ENCODE data around the gene KRTAP29-1.
"Not testable (repeated sequence)": the region's sequence is repeated elsewhere in the genome, so short reads cannot be mapped to it uniquely, and the experiment has no call there.

KRTAP29-1 gene

GRCh38 chr17:41301916-41302901, at the start of gene KRTAP29-1:
TSS of gene KRTAP29-1 (minus strand) at chr17:41302851. CDS start at chr17:41302851, 0 bp downstream.
- no peak for TF ChIP-seq POLR2A (IDR thresholded peaks at IDR 0.05; ENCODE audit: low read depth, low read length)
- no peak for FAIRE-seq
- no peak for DNase-seq (ENCODE audit: insufficient read length, low spot score)

GRCh38 chr17:41351177-41351576, 48.5 kb upstream of the KRTAP29-1 start:
- DNase-seq (ENCODE audit: insufficient read length, low spot score) (no peak), FAIRE-seq (no peak)
- TF ChIP-seq POLR2A (IDR thresholded peaks at IDR 0.05; ENCODE audit: low read depth, low read length), result no peak

DNA sequence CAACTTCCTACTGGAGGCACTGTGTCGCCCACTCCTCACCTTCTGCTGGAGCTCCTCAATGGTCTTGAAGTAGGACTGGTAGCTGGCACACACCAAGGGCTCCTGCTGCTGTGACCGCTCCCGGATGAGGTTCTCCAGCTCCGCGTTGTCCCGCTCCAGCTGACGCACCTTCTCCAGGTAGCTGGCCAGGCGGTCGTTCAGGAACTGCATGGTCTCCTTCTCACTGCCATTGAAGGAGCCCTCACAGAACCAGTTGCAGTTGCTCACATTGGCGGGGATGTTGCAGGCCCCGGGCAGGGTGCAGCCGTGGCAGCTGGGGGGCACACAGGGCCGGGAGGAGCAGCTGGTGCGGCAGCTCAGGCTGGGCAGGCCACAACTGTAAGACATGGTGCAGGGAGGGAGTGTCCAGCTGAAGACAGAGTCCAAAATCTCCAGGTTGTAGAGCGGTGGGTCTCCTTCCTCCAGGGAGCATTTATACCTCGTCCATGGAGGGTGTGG, 47.8 kb upstream of the KRTAP29-1 start, which contains the start of gene KRT33A:
KRT33A (minus strand) TSS at position 448 of the 498 bp plus-strand sequence; CDS start at position 387, 61 bp downstream.
- FAIRE-seq; DNase-seq (ENCODE audit: insufficient read length, low spot score): not testable (repeated sequence)

DNA sequence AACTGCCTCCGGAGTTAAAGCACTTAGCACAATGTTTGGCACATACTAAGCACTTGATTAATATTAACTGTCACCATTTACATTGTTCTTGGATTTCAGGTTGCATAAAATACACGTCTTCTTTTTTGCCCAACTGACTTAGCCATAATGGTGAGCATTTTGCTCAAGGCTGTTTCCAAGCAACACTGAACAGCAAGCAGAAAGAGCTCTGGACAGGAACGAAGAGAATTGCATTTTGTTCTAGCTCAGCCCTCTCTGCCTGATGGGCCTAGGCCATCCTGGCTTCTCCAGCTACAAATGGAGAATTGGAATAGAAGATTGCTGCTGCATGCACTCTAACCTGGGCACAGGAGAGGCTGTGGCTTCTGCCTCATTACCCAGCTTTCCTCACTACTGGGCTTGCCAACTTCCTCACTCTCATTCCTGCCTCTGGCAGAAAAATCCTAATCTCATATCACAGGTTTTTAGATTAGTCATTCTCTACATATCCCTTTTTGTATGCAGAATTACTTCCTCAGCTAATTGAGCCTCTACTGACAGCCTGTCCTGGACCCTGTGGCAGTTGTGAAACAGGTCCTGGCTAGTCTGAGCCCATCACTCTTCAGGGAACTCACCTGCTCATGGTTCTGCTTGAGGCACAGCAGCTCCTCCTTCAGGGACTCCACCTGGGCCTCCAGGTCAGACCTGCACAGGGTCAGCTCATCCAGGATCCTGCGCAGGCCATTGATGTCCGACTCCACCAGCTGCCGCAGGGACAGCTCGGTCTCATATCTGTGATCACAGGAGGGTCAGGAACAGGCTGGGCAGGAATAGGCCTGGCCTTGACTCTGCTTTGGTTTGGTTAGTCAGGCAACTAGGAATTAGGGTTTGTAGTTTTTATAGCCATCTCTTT, 45.5 kb upstream of the KRTAP29-1 start:
- DNase-seq (ENCODE audit: insufficient read length, low spot score), result no peak
- TF ChIP-seq POLR2A (IDR thresholded peaks at IDR 0.05; ENCODE audit: low read depth, low read length), result no peak
- no peak for FAIRE-seq

DNA sequence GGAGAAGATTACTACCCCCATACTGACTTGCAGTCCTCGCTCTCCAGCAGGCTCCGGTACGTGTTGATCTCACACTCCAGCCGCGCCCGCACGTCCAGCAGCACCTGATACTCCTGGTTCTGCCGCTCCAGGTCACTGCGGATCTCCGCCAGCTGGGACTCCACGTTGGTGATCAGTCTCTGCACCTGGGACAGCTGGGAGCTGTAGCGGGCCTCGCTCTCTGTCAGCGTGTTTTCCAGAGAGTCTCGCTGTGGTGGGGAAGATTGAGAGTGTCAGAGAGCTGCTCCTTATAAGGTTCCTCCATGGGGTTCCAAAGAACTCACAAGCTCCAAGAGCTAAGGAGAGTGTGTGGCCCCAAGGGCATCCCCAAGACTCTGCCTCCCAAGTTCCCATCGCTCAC, 43.8 kb upstream of the KRTAP29-1 start:
- FAIRE-seq; DNase-seq (ENCODE audit: insufficient read length, low spot score): not testable (repeated sequence)

DNA sequence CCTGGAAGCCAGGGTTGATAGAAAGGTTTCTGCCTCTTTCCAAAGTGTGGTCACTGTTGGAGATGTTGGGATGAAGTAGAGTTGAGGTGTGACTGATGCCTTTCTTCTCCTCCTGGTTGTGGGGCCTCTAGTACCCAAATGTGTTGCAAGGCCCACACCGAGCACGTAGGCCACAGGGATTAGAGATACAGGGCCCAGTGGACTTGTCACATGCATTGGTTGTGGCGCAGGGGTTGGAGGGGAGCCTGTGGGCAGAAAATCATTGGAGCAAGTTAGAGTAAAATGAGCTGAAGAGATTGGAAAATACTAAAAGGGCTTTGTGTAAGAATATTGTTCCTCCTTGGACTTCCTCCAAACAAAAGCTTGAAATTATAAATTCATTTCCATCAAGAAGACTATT, 43.3 kb upstream of the KRTAP29-1 start:
- DNase-seq (ENCODE audit: insufficient read length, low spot score) (no peak), FAIRE-seq (no peak)
- no peak for TF ChIP-seq POLR2A (IDR thresholded peaks at IDR 0.05; ENCODE audit: low read depth, low read length)

- TF ChIP-seq POLR2A (IDR thresholded peaks at IDR 0.05; ENCODE audit: low read depth, low read length), result no peak
- no peak for DNase-seq (ENCODE audit: insufficient read length, low spot score)
- no peak for FAIRE-seq
Measured at GRCh38 chr17:41343029-41343428, 40.4 kb upstream of the KRTAP29-1 start.

DNA sequence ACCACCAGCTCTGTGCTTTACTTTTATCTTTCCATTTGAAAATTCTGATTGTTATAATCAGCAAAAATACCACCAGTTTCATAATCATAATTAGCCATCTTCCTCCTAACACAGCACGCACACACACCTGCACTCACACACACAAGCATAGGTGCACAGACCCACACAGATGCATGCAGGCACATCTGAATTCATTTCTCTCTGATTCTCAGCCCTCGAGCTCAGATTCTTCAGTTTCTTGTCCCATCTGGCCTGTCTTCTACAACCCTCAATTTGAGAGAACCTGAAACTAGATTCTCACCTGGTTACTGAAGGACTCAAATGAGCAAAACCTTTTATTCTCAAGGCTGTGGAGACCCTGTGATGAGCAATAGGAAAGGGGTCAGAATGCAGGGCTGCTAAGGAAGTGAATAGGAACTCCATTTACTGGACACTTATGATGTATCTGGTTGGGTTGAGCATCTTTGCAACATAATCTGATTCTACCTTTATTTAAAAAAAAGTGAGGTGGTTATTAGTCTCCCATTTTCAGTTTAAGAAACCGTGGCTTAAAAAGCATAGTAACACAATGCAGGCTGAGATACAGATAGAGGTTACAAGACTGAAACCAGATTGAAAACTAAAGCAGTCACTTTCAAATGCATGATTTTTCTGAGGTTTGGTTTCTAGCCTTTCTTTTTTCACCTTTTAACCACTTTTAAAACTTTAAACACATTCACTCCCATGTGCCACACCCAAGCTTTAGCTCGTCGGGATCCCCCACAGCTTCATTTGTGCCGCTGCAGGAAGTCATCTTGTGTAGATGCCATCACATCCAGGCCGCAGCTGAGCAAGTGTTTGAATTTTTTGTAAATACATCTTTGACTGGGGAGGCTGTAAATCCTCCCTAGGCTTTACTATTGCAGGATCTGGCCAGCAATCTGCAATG, 38.5 kb upstream of the KRTAP29-1 start:
- DNase-seq (ENCODE audit: insufficient read length, low spot score), result no peak
- FAIRE-seq, result no peak
- TF ChIP-seq POLR2A (IDR thresholded peaks at IDR 0.05; ENCODE audit: low read depth, low read length), result no peak

DNA sequence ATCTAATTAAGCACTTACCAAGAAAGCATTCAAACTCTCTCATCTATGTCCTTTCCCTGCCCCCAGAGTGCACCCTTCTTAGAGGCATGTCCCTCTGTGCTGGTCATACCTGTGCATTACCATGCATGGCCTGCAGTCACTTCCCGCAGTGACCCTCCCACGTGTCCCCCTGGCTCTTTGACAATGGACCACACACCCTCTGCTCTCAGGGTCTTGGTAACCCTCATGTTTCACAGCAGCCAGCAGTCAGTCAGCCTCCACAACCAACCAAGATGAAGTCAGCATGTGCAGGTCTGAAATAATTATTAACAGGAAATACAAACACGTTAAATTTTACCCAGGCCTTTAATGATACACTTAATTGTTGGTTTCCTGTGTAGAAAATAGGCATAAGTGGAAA, 37.8 kb upstream of the KRTAP29-1 start:
- TF ChIP-seq POLR2A (IDR thresholded peaks at IDR 0.05; ENCODE audit: low read depth, low read length), result no peak
- DNase-seq (ENCODE audit: insufficient read length, low spot score), result no peak
- no peak for FAIRE-seq

DNA sequence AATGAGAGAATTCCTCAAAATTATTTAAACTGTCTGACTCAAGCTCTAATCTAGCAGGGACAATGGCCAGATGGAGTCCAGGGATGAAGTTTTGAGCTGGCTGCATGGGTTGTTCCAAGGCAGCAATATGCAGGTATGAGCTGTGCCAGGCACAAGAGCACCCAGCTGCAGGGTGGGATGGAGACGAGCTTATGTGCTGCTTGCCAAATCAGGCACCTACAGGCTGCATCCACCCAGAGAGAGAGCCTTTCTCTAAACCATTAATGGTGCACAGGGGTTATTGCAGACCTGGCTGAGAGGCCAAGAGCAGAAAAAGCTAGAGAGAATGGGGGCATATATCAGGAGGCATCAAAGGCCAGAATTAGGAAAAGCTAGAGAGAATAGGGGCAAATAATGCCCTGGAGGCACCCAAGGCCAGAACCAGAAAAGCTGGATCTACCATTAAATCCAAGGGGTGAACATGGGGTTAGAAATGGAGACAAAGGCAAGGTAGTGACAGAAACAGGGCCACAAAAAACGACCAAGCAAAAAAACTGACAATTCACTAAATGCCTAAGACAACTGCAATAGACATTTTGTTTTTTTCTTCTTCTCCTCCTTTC, 37.0 kb upstream of the KRTAP29-1 start:
- DNase-seq (ENCODE audit: insufficient read length, low spot score) (no peak), FAIRE-seq (no peak)
- no peak for TF ChIP-seq POLR2A (IDR thresholded peaks at IDR 0.05; ENCODE audit: low read depth, low read length)

- DNase-seq (ENCODE audit: insufficient read length, low spot score) (no peak), FAIRE-seq (no peak)
- no peak for TF ChIP-seq POLR2A (IDR thresholded peaks at IDR 0.05; ENCODE audit: low read depth, low read length)
Measured at GRCh38 chr17:41338961-41339485, 36.4 kb upstream of the KRTAP29-1 start.

GRCh38 chr17:41335747-41336146, 33.1 kb upstream of the KRTAP29-1 start:
- no peak for TF ChIP-seq POLR2A (IDR thresholded peaks at IDR 0.05; ENCODE audit: low read depth, low read length)
- DNase-seq (ENCODE audit: insufficient read length, low spot score) (no peak), FAIRE-seq (no peak)
